Activated T-helper 1 cell treated with Interleukin-2 at 50 U/mL for 16 hours (primary cell): ENCODE data around the gene DGKI.
"Not testable (repeated sequence)": the region's sequence is repeated elsewhere in the genome, so short reads cannot be mapped to it uniquely, and the experiment has no call there.

ENCODE experiments used
- DNase-seq: peaks from one replicate; pipeline ENCODE4 v3.0.0-alpha.2; 2020; ENCODE audit warnings: low read depth

Gene DGKI

GRCh38 chr7:137835486-137836112 is 11.2 kb downstream of the DGKI start:
- no peak for DNase-seq

- no peak for DNase-seq
Observed at GRCh38 chr7:137834552-137834951, 12.2 kb downstream of the DGKI start.

- not testable (repeated sequence) for DNase-seq
Observed at GRCh38 chr7:137832990-137833389, 13.8 kb downstream of the DGKI start.

GRCh38 chr7:137832382-137832781 is 14.4 kb downstream of the DGKI start:
- DNase-seq = no peak

- DNase-seq = not testable (repeated sequence)
Observed at GRCh38 chr7:137831555-137831954, 15.2 kb downstream of the DGKI start.

- no peak for DNase-seq
Observed at GRCh38 chr7:137829337-137829992, 17.3 kb downstream of the DGKI start.

- DNase-seq = no peak
Observed at GRCh38 chr7:137828456-137828855, 18.3 kb downstream of the DGKI start.

GRCh38 chr7:137825489-137825888 is 21.3 kb downstream of the DGKI start:
- no peak for DNase-seq

- no peak for DNase-seq
Observed at GRCh38 chr7:137820677-137821420, 25.9 kb downstream of the DGKI start.

GRCh38 chr7:137820156-137820555 is 26.6 kb downstream of the DGKI start:
- DNase-seq = no peak

GRCh38 chr7:137818036-137818435 is 28.7 kb downstream of the DGKI start:
- DNase-seq = no peak

- no peak for DNase-seq
Observed at GRCh38 chr7:137816696-137817320, 30.0 kb downstream of the DGKI start.

- DNase-seq = no peak
Observed at GRCh38 chr7:137813541-137813940, 33.2 kb downstream of the DGKI start.

GRCh38 chr7:137810248-137810647 is 36.5 kb downstream of the DGKI start:
- DNase-seq = no peak

- no peak for DNase-seq
Observed at GRCh38 chr7:137804836-137805235, 41.9 kb downstream of the DGKI start.

- no peak for DNase-seq
Observed at GRCh38 chr7:137801491-137801890, 45.3 kb downstream of the DGKI start.

- no peak for DNase-seq
Observed at GRCh38 chr7:137801003-137801402, 45.8 kb downstream of the DGKI start.

- no peak for DNase-seq
Observed at GRCh38 chr7:137798073-137798763, 48.6 kb downstream of the DGKI start.

GRCh38 chr7:137795211-137795610 is 51.6 kb downstream of the DGKI start:
- DNase-seq = no peak

GRCh38 chr7:137791930-137792329 is 54.8 kb downstream of the DGKI start:
- no peak for DNase-seq

GRCh38 chr7:137790828-137791227 is 55.9 kb downstream of the DGKI start:
- no peak for DNase-seq

- DNase-seq = no peak
Observed at GRCh38 chr7:137789215-137789882, 57.4 kb downstream of the DGKI start.
